CD4-positive, alpha-beta memory T cell (primary cell): ENCODE data around the gene LCN6. TPM values are rescaled to one million over a fixed set of nuclear protein-coding genes. Genes with fewer than 3 reads are reported as not detected.
A peak's percentile ranks its signal among the peaks of the same experiment; 100 is the strongest.

Experiments used
- CTCF ChIA-PET: fragments of 350-600 bp; sonication (Branson Sonifier 250); formaldehyde crosslinking; loops from one replicate; lab custom pipeline; 2021; ENCODE audit warnings: inconsistent platforms; ENCODE audit not compliant: partially characterized antibody; lab: Charles Lee
- POLR2A ChIA-PET: fragments of 350-600 bp; sonication (Branson Sonifier 250); formaldehyde crosslinking; loops from one replicate; lab custom pipeline; 2021; ENCODE audit not compliant: partially characterized antibody; lab: Charles Lee
- DNase-seq, 5 donors: peaks; one replicate each; pipeline versions ENCODE4 v3.0.0 to v3.0.0-alpha.2; 2020 to 2022; ENCODE audit warnings: mixed read lengths in 1 of 5
- H3K27ac ChIP-seq: one replicate; pipeline ENCODE4 v1.7.0; 2013; ENCODE audit warnings: low read depth, low read length
- H3K27me3 ChIP-seq: 2 replicates; pipeline ENCODE4 v1.7.0; 2013; ENCODE audit warnings: mild to moderate bottlenecking, low read length, moderate library complexity; ENCODE audit not compliant: insufficient read depth
- H3K36me3 ChIP-seq: 2 replicates; pipeline ENCODE4 v1.7.0; 2013; ENCODE audit warnings: mild to moderate bottlenecking, low read length, moderate library complexity; ENCODE audit not compliant: insufficient read depth
- H3K4me1 ChIP-seq: 2 replicates; pipeline ENCODE4 v1.7.0; 2013; ENCODE audit warnings: mild to moderate bottlenecking, low read length, moderate library complexity; ENCODE audit not compliant: insufficient read depth
- H3K4me3 ChIP-seq, 2 donors: one replicate each; pipeline ENCODE4 v1.7.0; 2013; ENCODE audit warnings: low read length in 2 of 2, mild to moderate bottlenecking in 1 of 2
- H3K9me3 ChIP-seq, 2 donors: one replicate each; pipeline ENCODE4 v1.7.0; 2013; ENCODE audit warnings: low read length in 2 of 2, control low read depth in 1 of 2; ENCODE audit not compliant: control insufficient read depth in 1 of 2
- H3K27ac Mint-ChIP-seq, 7 donors: one replicate each; pipeline ENCODE4 v1.8.0; 2020 to 2021; ENCODE audit warnings: mixed read lengths in 7 of 7, mild to moderate bottlenecking in 6 of 7, inconsistent platforms in 3 of 7, moderate library complexity in 3 of 7
- H3K27me3 Mint-ChIP-seq, 2 donors: one replicate each; pipeline ENCODE4 v1.8.0; 2020 to 2021; ENCODE audit warnings: mixed read lengths in 2 of 2
- H3K36me3 Mint-ChIP-seq, 2 donors: one replicate each; pipeline ENCODE4 v1.8.0; 2020 to 2021; ENCODE audit warnings: mixed read lengths in 2 of 2, inconsistent platforms in 1 of 2, mild to moderate bottlenecking in 1 of 2
- H3K4me1 Mint-ChIP-seq, 4 donors: one replicate each; pipeline ENCODE4 v1.8.0; 2020 to 2021; ENCODE audit warnings: mixed read lengths in 4 of 4, mild to moderate bottlenecking in 1 of 4
- H3K4me3 Mint-ChIP-seq, 8 donors: one replicate each; pipeline ENCODE4 v1.8.0; 2020 to 2021; ENCODE audit warnings: mixed read lengths in 8 of 8, mild to moderate bottlenecking in 7 of 8, moderate library complexity in 6 of 8, inconsistent platforms in 3 of 8
- H3K9me3 Mint-ChIP-seq, 8 donors: one replicate each; pipeline ENCODE4 v1.8.0; 2020 to 2021; ENCODE audit warnings: mixed read lengths in 8 of 8, mild to moderate bottlenecking in 5 of 8, inconsistent platforms in 3 of 8, moderate library complexity in 1 of 8
- intact Hi-C: fragments of 100-400 bp; cut with micrococcal nuclease; formaldehyde crosslinking; loops from one replicate; pipeline ENCODE4 v1.15.1; 2023
- polyA plus RNA-seq, 2 donors: library from polyadenylated mRNA; unstranded; fragments of 300-500 nt; fragmentation: Illumina TruSeq; gene quantifications; one replicate each; pipeline ENCODE4 v1.2.3, GENCODE V29; 2021
- total RNA-seq, 2 experiments: library from RNA; stranded (reverse); gene quantifications; one replicate each; pipeline ENCODE4 v1.2.3, GENCODE V29; 2021

Gene LCN6
- total and polyA plus RNA-seq, 4 experiments from 2014 or later: not detected

DNA sequence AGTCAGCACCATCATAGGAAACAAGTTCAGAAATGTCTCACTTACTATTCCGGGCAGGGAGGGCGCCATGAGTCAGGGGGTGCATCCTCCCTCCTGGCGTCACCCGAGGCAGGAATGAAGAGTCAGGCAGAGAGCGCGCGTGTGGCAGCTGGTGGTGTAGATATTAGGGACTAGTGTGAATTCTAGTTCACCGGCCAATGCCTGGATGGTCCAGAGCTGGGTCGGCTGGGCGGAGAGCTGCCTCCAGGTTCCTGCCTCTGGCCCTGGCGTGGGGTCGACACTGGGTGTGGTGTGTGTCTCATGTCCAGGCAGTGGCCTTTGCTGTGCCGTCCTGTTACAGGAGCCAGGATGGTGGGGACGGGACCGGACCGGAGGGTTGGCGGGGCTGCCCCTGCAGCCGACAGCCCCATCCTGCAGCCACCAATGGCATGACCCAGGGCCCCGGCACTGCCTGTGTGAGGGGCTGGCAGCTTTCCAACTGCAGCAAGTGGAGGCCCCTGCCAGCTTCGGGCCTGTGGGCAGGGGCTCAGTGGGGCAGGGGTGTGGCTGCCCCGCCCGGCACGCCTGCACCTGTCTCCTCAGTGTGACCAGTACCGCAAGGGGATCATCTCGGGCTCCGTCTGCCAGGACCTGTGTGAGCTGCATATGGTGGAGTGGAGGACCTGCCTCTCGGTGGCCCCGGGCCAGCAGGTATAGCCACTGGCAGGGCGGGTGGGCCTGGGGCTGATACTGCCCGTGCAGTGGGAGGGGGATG lies 26.8 kb downstream of the LCN6 start:
- Mint-ChIP-seq H3K27me3 (no peaks in the 10 kb centered on the region), H3K4me3 (no peak overlapping the region), H3K36me3 (peaks cover 18 to 30% of the 10 kb centered on the region in 2 donors), H3K27ac (peak overlapping the region in 4 of 7 donors; percentile 4 to 68 (median 54)), H3K4me1 (peaks cover 5 to 21% (median 14%) of the 10 kb centered on the region in 4 donors), H3K9me3 (no peaks in the 10 kb centered on the region)
- intact Hi-C loops: no loop called here
- ChIA-PET POLR2A (no interaction called here), CTCF (no interaction called here)
- Histone ChIP-seq H3K27me3 (no peaks in the 10 kb centered on the region), H3K9me3 (no peaks in the 10 kb centered on the region), H3K27ac (no peak overlapping the region), H3K4me3 (no peak overlapping the region), H3K4me1 (peaks cover 15% of the 10 kb centered on the region), H3K36me3 (peaks cover 32% of the 10 kb centered on the region)
- DNase-seq: peak in 1 of 5 donors; percentile 41

- Histone ChIP-seq H3K27ac (no peak overlapping the region), H3K4me3 (no peak overlapping the region), H3K27me3 (no peaks in the 10 kb centered on the region), H3K36me3 (peaks cover 26% of the 10 kb centered on the region), H3K9me3 (no peaks in the 10 kb centered on the region), H3K4me1 (peaks cover 9% of the 10 kb centered on the region)
- intact Hi-C loops: no loop called here
- CTCF ChIA-PET: interaction anchor here (1.4 kb wide), 1 partner anchor 236 kb away, joined by 3 read pairs; no protein-coding TSS in a partner anchor
- Mint-ChIP-seq H3K27me3 (peaks cover 0 to 1% of the 10 kb centered on the region in 2 donors), H3K9me3 (no peaks in the 10 kb centered on the region), H3K4me1 (peaks cover 2 to 15% (median 9%) of the 10 kb centered on the region in 4 donors), H3K36me3 (peaks cover 15 to 24% of the 10 kb centered on the region in 2 donors), H3K4me3 (no peak overlapping the region), H3K27ac (peak overlapping the region in 4 of 7 donors; percentile 4 to 68 (median 54))
- DNase-seq: peak in 1 of 5 donors; percentile 32
- POLR2A ChIA-PET: no interaction called here
Measured at GRCh38 chr9:136720898-136721338, 27.4 kb downstream of the LCN6 start.

DNA sequence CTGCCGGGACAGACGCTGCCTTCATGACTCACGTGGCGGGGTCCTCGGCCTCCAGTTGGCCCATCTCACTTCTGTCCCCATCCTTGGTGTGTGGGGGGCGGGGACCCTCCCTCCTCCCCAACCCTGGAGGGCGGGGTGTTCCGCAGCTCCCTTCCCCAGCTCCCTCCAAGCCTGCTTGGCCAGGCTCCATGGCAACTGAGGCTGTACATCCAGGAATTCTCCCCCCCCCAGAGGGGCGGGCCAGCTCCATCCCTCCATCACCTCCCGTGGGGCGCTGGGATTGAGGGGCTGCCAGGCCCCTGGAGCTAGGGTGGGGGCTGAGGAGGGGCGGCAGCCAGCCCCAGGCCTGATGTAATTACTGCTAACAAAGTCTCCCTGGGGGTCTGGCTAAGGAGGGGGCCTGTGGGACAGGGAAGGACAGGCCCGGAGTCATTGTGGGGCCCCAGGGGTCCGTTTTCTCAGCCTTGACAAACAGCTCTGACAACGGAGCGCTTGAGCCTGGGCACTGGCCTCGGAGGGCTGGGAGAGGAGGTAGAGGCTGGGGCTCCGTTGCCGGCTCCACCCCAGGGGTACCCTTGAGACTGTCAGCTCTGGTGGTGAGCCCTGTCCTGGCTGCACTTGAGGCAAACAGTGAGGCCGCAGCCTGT lies 28.0 kb downstream of the LCN6 start:
- intact Hi-C loops: no loop called here
- Mint-ChIP-seq H3K9me3 (no peaks in the 10 kb centered on the region), H3K4me1 (peaks cover 2 to 11% (median 7%) of the 10 kb centered on the region in 4 donors), H3K27me3 (peaks cover 0 to 3% of the 10 kb centered on the region in 2 donors), H3K27ac (no peak overlapping the region), H3K36me3 (peaks cover 15 to 21% of the 10 kb centered on the region in 2 donors), H3K4me3 (no peak overlapping the region)
- H3K27ac ChIP-seq: no peak overlapping the region
- H3K36me3 ChIP-seq: peaks cover 21% of the 10 kb centered on the region
- DNase-seq: peak in 1 of 5 donors; percentile 34
- no peaks in the 10 kb centered on the region for H3K9me3 ChIP-seq
- H3K4me1 ChIP-seq: peaks cover 4% of the 10 kb centered on the region
- H3K4me3 ChIP-seq: no peak overlapping the region
- POLR2A ChIA-PET: no interaction called here
- H3K27me3 ChIP-seq: no peaks in the 10 kb centered on the region
- CTCF ChIA-PET: interaction anchor here (1.4 kb wide), 1 partner anchor 235 kb away, joined by 3 read pairs; no protein-coding TSS in a partner anchor

DNA sequence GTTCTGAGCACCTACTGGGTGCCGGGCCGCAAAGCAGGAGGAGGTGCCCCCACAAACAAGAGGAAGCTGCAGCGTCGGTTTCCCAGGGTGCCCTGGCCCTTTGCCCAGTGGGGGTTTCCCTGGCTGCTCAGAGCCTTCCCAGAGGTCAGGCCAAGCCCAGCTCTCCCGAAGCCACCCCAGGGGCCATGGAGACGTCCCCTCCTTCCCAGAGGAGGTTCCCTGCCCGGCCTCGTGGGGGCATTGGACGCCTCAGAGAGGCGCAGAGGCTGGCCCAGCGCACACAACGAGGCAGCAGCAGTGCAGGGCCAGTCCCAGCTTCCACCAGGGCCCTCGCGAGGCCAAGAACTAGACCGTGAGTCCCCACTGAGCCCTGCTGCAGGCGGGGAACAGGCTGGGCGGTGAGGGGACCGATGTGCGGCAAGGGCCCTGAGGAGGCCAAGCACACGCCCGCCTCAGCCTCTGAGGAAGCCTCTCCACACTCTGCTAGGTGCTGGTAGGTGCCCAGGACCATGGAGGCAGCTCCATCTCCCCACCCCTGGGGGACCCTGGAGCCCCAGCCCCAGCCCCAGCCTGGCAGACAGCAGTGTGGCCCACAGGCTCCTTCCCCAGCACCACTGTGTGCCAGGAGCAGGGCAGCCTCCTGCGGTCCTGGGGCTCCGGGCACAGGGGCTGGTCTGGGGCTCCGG lies 29.0 kb downstream of the LCN6 start:
- ChIA-PET POLR2A (interaction anchor here (2.3 kb wide), 1 partner anchor 8 kb away, joined by 17 read pairs; no protein-coding TSS in a partner anchor), CTCF (no interaction called here)
- no peak overlapping the region for H3K4me3 Mint-ChIP-seq

DNA sequence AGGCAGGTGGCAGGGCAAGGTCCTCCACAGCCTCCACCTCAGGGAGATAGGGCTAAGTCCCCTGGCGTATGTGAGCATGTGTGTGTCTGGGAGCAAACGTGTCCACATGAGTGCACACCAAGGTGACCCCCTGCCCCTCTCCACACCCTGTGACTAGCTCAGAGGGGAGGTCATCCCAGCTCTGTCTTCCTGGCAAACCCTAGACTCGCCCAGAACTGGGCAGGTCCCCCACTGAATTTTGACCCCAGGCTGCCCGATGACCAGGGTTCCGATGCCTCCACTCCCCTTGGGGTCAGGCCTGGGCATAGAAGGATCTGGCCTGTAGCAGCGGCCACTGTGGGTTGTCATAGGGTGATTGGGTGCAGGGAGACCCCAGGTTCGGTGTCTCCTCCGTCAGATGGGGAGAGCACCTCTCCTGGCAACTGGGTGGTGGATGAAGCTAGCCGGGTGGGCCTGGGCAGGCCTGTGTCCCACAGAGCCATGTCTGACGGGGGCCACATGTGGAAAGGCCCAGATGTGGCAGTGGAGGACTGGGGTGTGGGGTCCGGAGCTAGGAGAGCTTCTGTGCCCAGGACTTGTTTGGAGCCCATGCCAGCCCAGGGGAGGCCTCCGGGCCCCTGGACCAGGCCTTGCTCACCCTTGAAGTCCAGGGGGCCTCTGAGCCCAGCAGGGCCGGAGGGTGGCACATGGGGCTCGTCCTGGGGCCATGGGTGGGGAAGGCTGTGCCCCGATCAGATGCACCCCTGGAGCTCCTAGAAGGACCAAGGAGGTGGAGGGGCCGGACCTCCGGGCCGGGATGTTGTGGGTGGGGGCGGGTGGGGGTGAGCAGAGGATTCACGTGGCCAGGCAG lies 29.8 kb downstream of the LCN6 start:
- Histone ChIP-seq H3K9me3 (no peaks in the 10 kb centered on the region), H3K27ac (no peak overlapping the region), H3K4me3 (no peak overlapping the region), H3K36me3 (peaks cover 3% of the 10 kb centered on the region), H3K4me1 (peaks cover 3% of the 10 kb centered on the region), H3K27me3 (peaks cover 4% of the 10 kb centered on the region)
- Mint-ChIP-seq H3K9me3 (no peaks in the 10 kb centered on the region), H3K27ac (no peak overlapping the region), H3K36me3 (peaks cover 4 to 5% of the 10 kb centered on the region in 2 donors), H3K4me3 (peak overlapping the region in 1 of 8 donors; percentile 2), H3K27me3 (peaks cover 2 to 3% of the 10 kb centered on the region in 2 donors), H3K4me1 (peaks cover under 1 to 2% (median 1%) of the 10 kb centered on the region in 4 donors)
- peak in 1 of 5 donors; percentile 22 for DNase-seq
- ChIA-PET CTCF (no interaction called here), POLR2A (interaction anchor here (2.3 kb wide), 1 partner anchor 9 kb away, joined by 17 read pairs; no protein-coding TSS in a partner anchor)
- intact Hi-C loops: no loop called here

More for the DNA sequence above, 29.0 kb downstream of the LCN6 start:
- H3K4me1 Mint-ChIP-seq: peaks cover 2 to 9% (median 5%) of the 10 kb centered on the region in 4 donors
- DNase-seq: no peak
- peaks cover 11% of the 10 kb centered on the region for H3K36me3 ChIP-seq
- H3K9me3 ChIP-seq: no peaks in the 10 kb centered on the region
- H3K4me1 ChIP-seq: peaks cover 3% of the 10 kb centered on the region
- H3K27me3 Mint-ChIP-seq: peaks cover 2 to 3% of the 10 kb centered on the region in 2 donors
- peaks cover 12 to 13% of the 10 kb centered on the region in 2 donors for H3K36me3 Mint-ChIP-seq
- H3K27ac ChIP-seq: no peak overlapping the region
- no peak overlapping the region for H3K4me3 ChIP-seq
- H3K27me3 ChIP-seq: no peaks in the 10 kb centered on the region
- H3K9me3 Mint-ChIP-seq: no peaks in the 10 kb centered on the region
- intact Hi-C loops: no loop called here
- H3K27ac Mint-ChIP-seq: no peak overlapping the region

GRCh38 chr9:136717399-136717798 lies 30.9 kb downstream of the LCN6 start:
- no peak for DNase-seq
- H3K36me3 ChIP-seq: no peaks in the 10 kb centered on the region

More at GRCh38 chr9:136717399-136717798, 30.9 kb downstream of the LCN6 start:
- Mint-ChIP-seq H3K27ac (no peak overlapping the region), H3K36me3 (peaks cover 4% of the 10 kb centered on the region in 2 donors), H3K9me3 (no peaks in the 10 kb centered on the region), H3K4me1 (peaks cover 0 to 2% (median under 1%) of the 10 kb centered on the region in 4 donors), H3K27me3 (peaks cover 2 to 7% of the 10 kb centered on the region in 2 donors), H3K4me3 (no peak overlapping the region)
- Histone ChIP-seq H3K9me3 (no peaks in the 10 kb centered on the region), H3K27me3 (peaks cover 8% of the 10 kb centered on the region), H3K4me1 (peaks cover 3% of the 10 kb centered on the region), H3K4me3 (no peak overlapping the region), H3K27ac (no peak overlapping the region)
- intact Hi-C loops: no loop called here
- POLR2A ChIA-PET: interaction anchor here (0.7 to 1.1 kb wide), 2 partner anchors 10 to 706 kb away, joined by 3 to 4 read pairs; partner anchors contain the start of genes EXD3 and NOXA1
- CTCF ChIA-PET: no interaction called here
